Stimulated activated CD4-positive, alpha-beta T cell treated with anti-CD3 and anti-CD28 coated beads, Interleukin-4, amount 100 ng/mL, for 24 hours (primary cell): ENCODE results near the gene SMARCC2.
"Not testable (repeated sequence)": the region's sequence is repeated elsewhere in the genome, so short reads cannot be mapped to it uniquely, and the experiment has no call there.

Experiments used
- DNase-seq: peaks from one replicate; pipeline ENCODE4 v3.0.0-alpha.2; 2020

The SMARCC2 gene

DNA sequence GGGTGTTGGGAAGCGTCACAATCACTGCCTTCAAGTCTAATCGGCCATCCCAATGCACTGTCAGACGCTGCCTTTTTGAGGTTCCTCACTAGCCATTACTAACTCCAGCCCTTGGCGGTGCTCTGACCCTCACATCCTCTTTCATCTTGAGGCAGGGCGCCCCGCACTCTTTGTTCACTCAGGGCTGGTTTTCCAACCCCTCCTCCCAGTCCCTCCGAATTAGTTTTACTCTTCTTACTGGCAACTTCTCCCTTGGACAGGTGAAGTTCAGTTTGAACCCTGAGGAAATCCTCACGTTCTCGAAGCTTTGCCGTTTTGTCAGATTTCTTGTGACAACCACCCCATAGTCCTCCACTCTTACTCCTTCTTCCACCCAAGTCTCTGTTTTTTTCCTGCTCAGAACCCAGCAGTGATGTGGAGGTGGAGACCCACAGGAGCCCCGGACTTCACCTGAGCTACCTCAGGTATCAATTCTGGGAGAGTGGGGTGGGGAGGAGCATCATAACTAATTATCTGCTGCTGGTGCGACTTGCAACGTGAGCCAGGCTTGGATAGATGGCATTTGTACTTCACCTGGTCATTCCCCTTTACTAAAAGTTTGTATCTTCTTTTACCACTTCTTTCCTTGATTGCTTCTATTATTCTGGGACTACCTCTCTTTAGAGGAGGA lies 70.5 kb downstream of the SMARCC2 start:
- no peak for DNase-seq

DNA sequence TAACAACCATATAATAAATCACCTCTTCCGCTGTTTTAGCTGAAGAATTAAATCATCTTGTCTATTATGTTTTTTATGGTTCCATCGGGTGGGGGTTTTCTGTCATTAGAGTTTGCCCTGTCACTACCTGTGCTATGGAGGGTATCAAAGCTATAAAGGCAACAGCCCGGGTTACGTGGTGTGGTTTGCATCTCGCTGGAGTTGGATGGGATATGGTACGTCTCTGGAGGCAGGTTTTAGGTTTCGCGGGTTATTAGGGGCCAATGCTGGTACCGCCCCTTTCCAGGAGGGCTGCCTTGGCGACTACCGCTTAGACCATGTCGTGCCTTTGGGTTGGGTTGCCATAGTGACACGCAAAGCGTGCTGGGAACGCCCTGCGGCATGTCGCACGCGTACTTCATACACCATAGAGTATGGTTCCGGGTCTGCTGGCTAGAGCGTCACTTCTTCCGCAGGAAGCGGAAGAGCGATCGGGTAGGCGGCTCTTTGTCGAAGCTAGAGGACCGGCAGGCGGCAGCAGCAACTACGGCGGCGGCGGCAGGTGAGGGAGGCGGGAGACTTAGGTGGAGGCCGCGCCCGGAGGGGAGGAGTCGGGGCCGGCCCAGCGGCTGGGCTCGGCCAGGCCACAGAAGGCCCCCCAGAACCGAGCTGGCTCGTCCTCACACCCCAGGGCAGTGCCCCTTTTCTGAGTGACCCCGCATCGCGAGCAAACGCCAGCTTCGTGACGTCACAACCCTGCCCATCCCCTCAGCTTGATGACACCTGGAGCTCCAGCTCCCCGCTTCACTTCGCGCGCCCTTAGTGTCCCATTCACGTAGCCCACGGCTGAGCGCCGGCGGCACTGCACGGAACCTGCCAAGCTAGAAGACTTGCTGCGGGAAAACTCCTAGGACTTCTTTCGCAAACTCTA lies 71.2 kb downstream of the SMARCC2 start, which contains the start of gene ZC3H10:
Gene ZC3H10, plus strand, starts transcription at position 489 of the 910 bp plus-strand sequence. CDS start 2,297 bp downstream, outside the sequence.
- peak; percentile 99 for DNase-seq

DNA sequence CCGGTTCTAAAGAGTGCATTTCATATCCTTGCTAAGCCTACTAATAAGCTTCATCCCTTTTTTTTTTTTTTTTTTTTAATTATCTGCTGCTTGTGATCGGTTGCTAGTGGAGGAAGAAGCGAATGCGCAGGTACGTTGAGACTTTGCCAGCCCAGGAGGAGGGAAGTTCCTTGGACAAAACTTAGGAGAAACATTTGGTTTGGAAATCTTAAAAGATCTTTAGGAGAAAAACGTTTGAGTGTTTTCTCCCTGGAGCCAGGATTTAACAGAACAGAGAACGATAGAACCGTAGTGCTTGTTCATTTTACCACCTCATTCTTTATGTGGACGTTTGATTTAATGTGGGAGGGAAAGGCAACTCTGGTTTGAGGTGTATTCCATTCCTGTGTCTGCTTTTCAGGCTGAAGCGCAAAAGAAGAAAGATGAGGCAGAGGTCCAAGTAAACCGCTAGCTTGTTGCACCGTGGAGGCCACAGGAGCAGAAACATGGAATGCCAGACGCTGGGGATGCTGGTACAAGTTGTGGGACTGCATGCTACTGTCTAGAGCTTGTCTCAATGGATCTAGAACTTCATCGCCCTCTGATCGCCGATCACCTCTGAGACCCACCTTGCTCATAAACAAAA lies 72.1 kb downstream of the SMARCC2 start:
- not testable (repeated sequence) for DNase-seq

DNA sequence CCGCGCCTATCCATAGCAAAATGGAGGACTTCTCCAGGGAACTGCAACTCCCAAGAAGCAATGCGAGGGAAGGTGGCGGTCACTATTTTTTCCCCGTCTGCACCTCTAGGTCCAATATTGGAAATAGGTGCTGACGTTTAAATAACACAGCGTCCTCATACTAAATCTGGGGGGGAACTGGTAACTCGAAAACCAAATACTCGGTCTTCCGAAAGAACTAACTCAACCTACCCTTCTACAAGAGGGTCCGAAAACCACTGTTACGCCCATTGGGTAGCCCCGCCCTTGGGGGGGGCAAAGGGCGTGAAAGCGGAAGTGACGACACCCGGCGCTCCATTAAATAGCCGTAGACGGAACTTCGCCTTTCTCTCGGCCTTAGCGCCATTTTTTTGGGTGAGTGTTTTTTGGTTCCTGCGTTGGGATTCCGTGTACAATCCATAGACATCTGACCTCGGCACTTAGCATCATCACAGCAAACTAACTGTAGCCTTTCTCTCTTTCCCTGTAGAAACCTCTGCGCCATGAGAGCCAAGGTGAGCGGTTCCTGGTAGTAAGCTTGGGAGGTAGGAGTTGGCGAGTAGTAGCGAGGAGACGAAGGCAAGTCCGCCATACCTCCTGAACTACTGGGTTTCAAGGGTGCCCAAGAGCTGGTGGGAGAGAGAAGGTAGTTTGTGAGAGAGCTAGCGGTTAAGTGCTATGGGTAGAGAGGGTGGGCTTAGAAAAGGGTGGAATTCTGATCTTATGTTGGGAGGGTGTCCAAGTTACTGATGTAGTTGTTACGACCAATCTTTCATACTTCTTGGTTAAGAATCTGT lies 72.8 kb downstream of the SMARCC2 start, which contains the start of gene RPL41:
Gene RPL41, plus strand, starts transcription at position 367 of the 815 bp plus-strand sequence.
- DNase-seq, result peak; percentile 94

DNA sequence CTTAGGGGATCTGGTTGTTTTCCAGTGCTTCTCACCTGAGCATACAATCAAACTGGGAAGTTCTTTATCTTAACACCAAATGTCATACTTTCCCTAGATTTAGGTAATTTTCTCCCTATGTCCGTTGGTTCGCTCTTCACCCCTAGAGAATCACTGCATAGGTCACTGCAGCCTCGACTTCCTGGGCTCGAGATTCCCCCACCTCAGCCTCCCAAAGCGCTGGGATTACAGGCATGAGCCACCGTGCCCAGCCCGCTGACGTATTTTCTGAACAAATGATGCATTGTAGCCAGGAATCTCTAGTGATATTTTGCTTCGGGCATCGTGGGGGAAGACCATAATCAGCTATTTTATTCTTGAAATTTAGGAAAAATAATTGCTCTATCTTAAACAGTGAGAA lies 74.0 kb downstream of the SMARCC2 start:
- no peak for DNase-seq

DNA sequence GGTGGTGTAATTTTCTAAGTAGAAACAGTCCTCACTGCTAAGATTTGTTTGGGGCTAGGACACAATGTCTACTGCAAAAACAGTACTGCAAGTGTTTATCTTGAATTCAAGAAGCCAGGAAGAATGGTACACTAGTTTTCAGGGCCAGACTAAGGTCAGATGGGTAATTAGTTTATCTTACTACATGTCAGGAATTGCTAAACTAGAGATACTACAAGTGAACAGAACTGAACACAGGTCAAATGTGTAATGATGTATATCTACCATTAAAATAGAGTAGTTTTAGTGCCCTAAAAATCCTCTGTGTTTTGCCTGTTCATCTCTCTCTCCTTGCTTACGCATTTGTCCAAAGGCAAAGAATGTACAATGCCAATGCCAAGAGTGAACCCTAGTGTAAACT lies 75.2 kb downstream of the SMARCC2 start:
- no peak for DNase-seq
